NT2/D1 (cell line): ENCODE results near the gene COX6A2.

ENCODE experiments used
- DNase-seq: peaks from one replicate; pipeline ENCODE4 v3.0.0-alpha.2; 2011; ENCODE audit warnings: low read depth, low spot score
- H3K27me3 ChIP-seq: 2 replicates; pipeline ENCODE4 v1.6.0; 2011; ENCODE audit warnings: mild to moderate bottlenecking; ENCODE audit not compliant: insufficient read length, insufficient read depth
- H3K36me3 ChIP-seq: 2 replicates; pipeline ENCODE4 v1.6.1; 2011; ENCODE audit warnings: mild to moderate bottlenecking, low read length, mixed read lengths; ENCODE audit not compliant: insufficient read depth, insufficient read length
- H3K4me1 ChIP-seq: 2 replicates; pipeline ENCODE4 v1.5.1; 2011; ENCODE audit not compliant: insufficient read depth, insufficient read length
- H3K4me3 ChIP-seq: 2 replicates; pipeline ENCODE4 v1.5.1; 2011; ENCODE audit warnings: low read depth; ENCODE audit not compliant: insufficient read length
- H3K9ac ChIP-seq: 2 replicates; pipeline ENCODE4 v1.6.0; 2011; ENCODE audit warnings: low read depth; ENCODE audit not compliant: insufficient read length
- H3K9me3 ChIP-seq: 2 replicates; pipeline ENCODE4 v1.5.1; 2011; ENCODE audit warnings: mild to moderate bottlenecking, low read length; ENCODE audit not compliant: insufficient read depth
- SUZ12 ChIP-seq: IDR thresholded peaks from 2 replicates; pipeline ENCODE4 v1.6.1; 2011; ENCODE audit not compliant: insufficient read length, insufficient read depth; ENCODE audit errors: extremely low read depth
- YY1 ChIP-seq: IDR thresholded peaks from 2 replicates; pipeline ENCODE4 v1.6.1; 2011; ENCODE audit not compliant: insufficient read length, insufficient read depth
- ZNF274 ChIP-seq: IDR thresholded peaks from 2 replicates; pipeline ENCODE4 v1.6.1; 2011; ENCODE audit warnings: mild to moderate bottlenecking, low read depth, low read length

Gene COX6A2

GRCh38 chr16:31400191-31400590, 28.0 kb downstream of the COX6A2 start:
- Histone ChIP-seq H3K36me3 (peaks cover 14% of the 10 kb centered on the region), H3K9ac (no peak overlapping the region), H3K4me1 (peaks cover 6% of the 10 kb centered on the region), H3K9me3 (peaks cover 11% of the 10 kb centered on the region; the same call in 1 of the 2 replicates), H3K4me3 (no peak overlapping the region), H3K27me3 (no peaks in the 10 kb centered on the region)
- no peak for DNase-seq
- no peak for TF ChIP-seq YY1
- TF ChIP-seq SUZ12: no peak
- no peak for TF ChIP-seq ZNF274

GRCh38 chr16:31397701-31398100, 30.5 kb downstream of the COX6A2 start:
- H3K9ac ChIP-seq: no peak overlapping the region
- H3K36me3 ChIP-seq: peaks cover 14% of the 10 kb centered on the region
- TF ChIP-seq SUZ12 (no peak), YY1 (no peak)
- no peak for DNase-seq
- no peak overlapping the region for H3K4me3 ChIP-seq
- H3K27me3 ChIP-seq: no peaks in the 10 kb centered on the region
- peaks cover 15% of the 10 kb centered on the region for H3K4me1 ChIP-seq
- H3K9me3 ChIP-seq: peaks cover 11% of the 10 kb centered on the region; the same call in 1 of the 2 replicates

- peaks cover 14% of the 10 kb centered on the region for H3K36me3 ChIP-seq
- no peak overlapping the region for H3K4me3 ChIP-seq
- TF ChIP-seq ZNF274 (no peak), YY1 (no peak), SUZ12 (no peak)
- DNase-seq: no peak
- no peak overlapping the region for H3K9ac ChIP-seq
- peaks cover 17% of the 10 kb centered on the region for H3K4me1 ChIP-seq
- no peaks in the 10 kb centered on the region for H3K27me3 ChIP-seq
- peaks cover 11% of the 10 kb centered on the region; the same call in 1 of the 2 replicates for H3K9me3 ChIP-seq
These were observed 31.0 kb downstream of the COX6A2 start for GRCh38 chr16:31397096-31397660.

DNA sequence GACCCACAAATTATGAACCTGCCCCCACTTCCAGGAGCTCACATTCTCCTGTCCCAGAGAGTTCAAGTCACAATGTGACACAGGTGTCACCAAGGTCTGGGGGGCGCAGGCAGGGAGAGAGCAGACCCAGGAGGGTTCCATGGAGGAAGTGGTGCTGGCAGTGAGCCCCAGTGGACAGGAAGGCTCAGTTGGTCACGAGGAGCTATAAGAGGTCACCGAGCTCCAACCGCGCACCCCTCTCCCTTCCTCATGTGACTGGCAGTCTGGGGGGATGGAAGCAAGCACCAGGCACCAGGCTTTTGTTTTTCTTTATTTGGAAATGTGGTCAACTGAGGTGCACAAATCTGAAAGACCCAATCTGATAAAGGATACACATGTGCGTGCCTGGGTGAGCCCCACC, 32.5 kb downstream of the COX6A2 start:
- H3K9ac ChIP-seq: no peak overlapping the region
- peaks cover 11% of the 10 kb centered on the region; the same call in 1 of the 2 replicates for H3K9me3 ChIP-seq
- peaks cover 17% of the 10 kb centered on the region for H3K4me1 ChIP-seq
- H3K4me3 ChIP-seq: no peak overlapping the region
- peaks cover 14% of the 10 kb centered on the region for H3K36me3 ChIP-seq
- H3K27me3 ChIP-seq: no peaks in the 10 kb centered on the region
- no peak for DNase-seq
- TF ChIP-seq SUZ12: no peak
- no peak for TF ChIP-seq ZNF274
- TF ChIP-seq YY1: no peak

GRCh38 chr16:31393056-31393455, 35.1 kb downstream of the COX6A2 start, which contains the start of gene ITGAD:
Gene ITGAD, plus strand, starts transcription at chr16:31393335. Its CDS starts 26 bp downstream, at chr16:31393361.
- no peak within 1 kb of the TSS for H3K4me3 ChIP-seq
- H3K27me3 ChIP-seq: no peaks in the 10 kb centered on the region
- H3K9ac ChIP-seq: no peak within 1 kb of the TSS
- peaks cover 17% of the 10 kb centered on the region for H3K4me1 ChIP-seq
- no peaks in the 10 kb centered on the region for H3K9me3 ChIP-seq
- DNase-seq: no peak
- no peaks in the 10 kb centered on the region for H3K36me3 ChIP-seq
- TF ChIP-seq SUZ12 (no peak), ZNF274 (no peak), YY1 (no peak)

GRCh38 chr16:31390504-31391041, 37.6 kb downstream of the COX6A2 start:
- H3K9ac ChIP-seq: no peak overlapping the region
- TF ChIP-seq YY1 (no peak), SUZ12 (no peak), ZNF274 (no peak)
- no peak for DNase-seq
- no peaks in the 10 kb centered on the region for H3K36me3 ChIP-seq
- no peaks in the 10 kb centered on the region for H3K27me3 ChIP-seq
- no peak overlapping the region for H3K4me3 ChIP-seq
- peaks cover 4% of the 10 kb centered on the region; the same call in 1 of the 2 replicates for H3K9me3 ChIP-seq
- peaks cover 15% of the 10 kb centered on the region for H3K4me1 ChIP-seq

- no peak for TF ChIP-seq SUZ12
- TF ChIP-seq YY1: no peak
- no peaks in the 10 kb centered on the region for H3K27me3 ChIP-seq
- no peak overlapping the region for H3K9ac ChIP-seq
- H3K4me1 ChIP-seq: peaks cover 16% of the 10 kb centered on the region
- no peak overlapping the region for H3K4me3 ChIP-seq
- H3K9me3 ChIP-seq: peaks cover 4% of the 10 kb centered on the region; the same call in 1 of the 2 replicates
- no peak for DNase-seq
- no peaks in the 10 kb centered on the region for H3K36me3 ChIP-seq
These were observed 39.6 kb downstream of the COX6A2 start for GRCh38 chr16:31388535-31388934.
